Progenitor cell of endocrine pancreas (in vitro differentiated cells): ENCODE measurements around the gene ZSCAN21. TPM values are rescaled to one million over a fixed set of nuclear protein-coding genes. Genes with fewer than 3 reads are reported as not detected.

Source experiments
- DNase-seq: peaks from one replicate; pipeline ENCODE4 v3.0.0; 2021; ENCODE audit warnings: low spot score; ENCODE audit not compliant: unreplicated experiment
- H3K27ac Mint-ChIP-seq: 2 replicates; pipeline ENCODE4 v1.8.0; 2021; ENCODE audit warnings: mild to moderate bottlenecking, moderate library complexity, mixed read lengths
- H3K27me3 Mint-ChIP-seq: 2 replicates; pipeline ENCODE4 v1.8.0; 2021; ENCODE audit warnings: mixed read lengths
- H3K36me3 Mint-ChIP-seq: 2 replicates; pipeline ENCODE4 v1.8.0; 2022; ENCODE audit warnings: mixed read lengths; ENCODE audit not compliant: insufficient read depth
- H3K4me1 Mint-ChIP-seq: 2 replicates; pipeline ENCODE4 v1.8.0; 2021; ENCODE audit warnings: low read depth, mixed read lengths
- H3K4me3 Mint-ChIP-seq: 2 replicates; pipeline ENCODE4 v1.8.0; 2021; ENCODE audit warnings: low read depth, mild to moderate bottlenecking, moderate library complexity, mixed read lengths
- H3K9me3 Mint-ChIP-seq: 2 replicates; pipeline ENCODE4 v1.8.0; 2021; ENCODE audit warnings: low read depth, mixed read lengths
- total RNA-seq: library from RNA; stranded (reverse); gene quantifications from 2 replicates; pipeline ENCODE4 v1.2.1, GENCODE V29; 2021
- TF ChIP-seq, protein P1 (sequence below): fragments of 200-600 bp; sonication (generic); IDR thresholded peaks from one replicate; pipeline ENCODE4 v1.5.0; 2021; ENCODE audit warnings: antibody characterized with exemption, mild to moderate bottlenecking; ENCODE audit not compliant: unreplicated experiment

ZSCAN21 gene
- total RNA-seq, 1 donor from 2014 or later, result 22.8 TPM

DNA sequence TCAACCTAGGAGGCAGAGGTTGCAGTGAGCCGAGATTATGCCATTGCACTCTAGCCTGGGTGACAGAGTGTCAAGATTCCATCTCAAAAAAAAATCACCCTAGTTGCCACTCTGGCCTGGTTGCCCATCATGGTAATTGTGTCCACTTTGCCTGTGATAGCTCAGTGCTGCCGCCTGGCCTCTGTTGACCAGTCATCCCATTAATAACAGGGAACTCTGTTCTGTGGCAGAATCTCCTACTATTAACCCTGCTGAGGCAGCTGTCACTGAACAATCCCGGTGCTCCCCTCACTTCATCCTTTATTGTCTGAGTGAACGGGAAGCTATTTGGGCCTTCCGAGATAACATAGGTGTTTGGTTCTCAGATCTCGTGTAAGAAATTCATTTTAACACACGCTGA is 17.4 kb downstream of the ZSCAN21 start:
- peaks cover 2% of the 10 kb centered on the region for H3K4me1 Mint-ChIP-seq
- H3K27ac Mint-ChIP-seq, result peak overlapping the region; percentile 69
- H3K4me3 Mint-ChIP-seq, result no peak overlapping the region
- TF ChIP-seq, protein P1, sequence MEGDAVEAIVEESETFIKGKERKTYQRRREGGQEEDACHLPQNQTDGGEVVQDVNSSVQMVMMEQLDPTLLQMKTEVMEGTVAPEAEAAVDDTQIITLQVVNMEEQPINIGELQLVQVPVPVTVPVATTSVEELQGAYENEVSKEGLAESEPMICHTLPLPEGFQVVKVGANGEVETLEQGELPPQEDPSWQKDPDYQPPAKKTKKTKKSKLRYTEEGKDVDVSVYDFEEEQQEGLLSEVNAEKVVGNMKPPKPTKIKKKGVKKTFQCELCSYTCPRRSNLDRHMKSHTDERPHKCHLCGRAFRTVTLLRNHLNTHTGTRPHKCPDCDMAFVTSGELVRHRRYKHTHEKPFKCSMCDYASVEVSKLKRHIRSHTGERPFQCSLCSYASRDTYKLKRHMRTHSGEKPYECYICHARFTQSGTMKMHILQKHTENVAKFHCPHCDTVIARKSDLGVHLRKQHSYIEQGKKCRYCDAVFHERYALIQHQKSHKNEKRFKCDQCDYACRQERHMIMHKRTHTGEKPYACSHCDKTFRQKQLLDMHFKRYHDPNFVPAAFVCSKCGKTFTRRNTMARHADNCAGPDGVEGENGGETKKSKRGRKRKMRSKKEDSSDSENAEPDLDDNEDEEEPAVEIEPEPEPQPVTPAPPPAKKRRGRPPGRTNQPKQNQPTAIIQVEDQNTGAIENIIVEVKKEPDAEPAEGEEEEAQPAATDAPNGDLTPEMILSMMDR, result no peak
- no peaks in the 10 kb centered on the region for H3K27me3 Mint-ChIP-seq
- no peak for DNase-seq
- H3K9me3 Mint-ChIP-seq, result peaks cover 29% of the 10 kb centered on the region
- H3K36me3 Mint-ChIP-seq, result peaks cover 67% of the 10 kb centered on the region

GRCh38 chr7:100069991-100070390 is 20.4 kb downstream of the ZSCAN21 start:
- no peaks in the 10 kb centered on the region for H3K27me3 Mint-ChIP-seq
- TF ChIP-seq, protein P1, result no peak
- H3K36me3 Mint-ChIP-seq, result peaks cover 76% of the 10 kb centered on the region
- H3K27ac Mint-ChIP-seq, result peak overlapping the region; percentile 89
- H3K4me3 Mint-ChIP-seq, result no peak overlapping the region
- DNase-seq, result no peak
- H3K4me1 Mint-ChIP-seq, result peaks cover 2% of the 10 kb centered on the region
- peaks cover 39% of the 10 kb centered on the region for H3K9me3 Mint-ChIP-seq

DNA sequence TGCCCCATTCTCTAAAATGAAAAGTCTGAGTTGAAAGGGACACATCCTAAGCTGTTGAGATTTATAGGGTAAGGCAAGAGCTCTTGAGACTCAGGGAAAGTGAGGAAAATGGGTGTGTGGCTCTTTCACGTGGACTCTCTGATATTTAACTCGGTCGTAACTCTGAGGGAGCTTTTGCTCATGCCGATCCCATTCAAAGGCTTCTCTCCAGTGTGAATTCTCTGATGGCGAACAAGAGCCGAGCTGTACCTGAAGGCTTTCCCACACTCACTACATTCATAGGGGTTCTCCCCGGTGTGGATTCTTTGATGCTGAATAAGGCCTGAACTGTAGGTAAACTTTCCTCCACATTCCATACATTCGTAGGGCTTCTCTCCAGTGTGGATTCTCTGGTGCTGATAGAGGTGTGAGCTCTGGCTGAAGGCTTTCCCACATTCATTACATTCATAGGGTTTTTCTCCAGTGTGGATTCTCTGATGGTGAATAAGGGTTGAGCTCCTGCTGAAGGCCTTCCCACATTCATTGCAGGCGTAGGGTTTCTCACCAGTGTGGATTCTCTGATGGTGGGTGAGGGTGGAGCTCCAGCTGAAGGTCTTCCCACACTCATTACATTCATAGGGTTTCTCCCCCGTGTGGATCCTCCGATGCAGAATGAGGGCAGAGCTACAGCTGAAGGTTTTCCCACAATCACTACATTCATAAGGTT is 21.6 kb downstream of the ZSCAN21 start:
- Mint-ChIP-seq H3K27ac (peak overlapping the region; percentile 93), H3K27me3 (no peaks in the 10 kb centered on the region), H3K36me3 (peaks cover 78% of the 10 kb centered on the region), H3K4me3 (peak overlapping the region; percentile 21), H3K9me3 (peaks cover 49% of the 10 kb centered on the region), H3K4me1 (no peaks in the 10 kb centered on the region)
- DNase-seq, result no peak
- TF ChIP-seq, protein P1, result no peak

- TF ChIP-seq, protein P1, result no peak
- no peak for DNase-seq
- Mint-ChIP-seq H3K9me3 (peaks cover 58% of the 10 kb centered on the region), H3K36me3 (peaks cover 85% of the 10 kb centered on the region), H3K4me1 (no peaks in the 10 kb centered on the region), H3K4me3 (no peak overlapping the region), H3K27ac (peak overlapping the region; percentile 93), H3K27me3 (no peaks in the 10 kb centered on the region)
Measured at GRCh38 chr7:100072462-100072861, 22.9 kb downstream of the ZSCAN21 start.

DNA sequence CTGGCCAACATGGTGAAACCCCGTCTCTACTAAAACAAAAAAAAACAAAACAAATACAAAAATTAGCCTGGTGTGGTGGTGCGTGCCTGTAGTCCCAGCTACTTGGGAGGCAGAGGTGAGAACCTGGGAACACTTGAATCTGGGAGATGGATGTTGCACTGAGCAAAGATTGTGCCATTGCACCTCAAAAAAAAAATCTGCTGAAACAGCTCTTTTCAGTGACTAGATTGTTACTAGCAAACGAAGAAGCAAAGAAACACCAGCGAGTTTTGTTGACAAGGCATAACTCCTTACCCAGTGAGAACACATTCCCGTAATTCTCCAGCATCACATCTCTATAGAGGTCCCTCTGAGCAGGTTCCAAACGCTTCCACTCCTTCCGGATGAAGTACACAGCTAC is 25.3 kb downstream of the ZSCAN21 start:
- TF ChIP-seq, protein P1, result no peak
- H3K36me3 Mint-ChIP-seq, result peaks cover 94% of the 10 kb centered on the region
- H3K4me3 Mint-ChIP-seq, result no peak overlapping the region
- no peaks in the 10 kb centered on the region for H3K27me3 Mint-ChIP-seq
- peaks cover 5% of the 10 kb centered on the region for H3K4me1 Mint-ChIP-seq
- H3K27ac Mint-ChIP-seq, result peak overlapping the region; percentile 90
- no peak for DNase-seq
- H3K9me3 Mint-ChIP-seq, result peaks cover 61% of the 10 kb centered on the region
